ENCODE data around the gene LSMEM2. TPM values are rescaled to one million over a fixed set of nuclear protein-coding genes. Genes with fewer than 3 reads are reported as not detected.
"Not testable (repeated sequence)": the region's sequence is repeated elsewhere in the genome, so short reads cannot be mapped to it uniquely, and the experiment has no call there.

Gene LSMEM2
- total RNA-seq, 1 donor from 2014 or later: not detected

- Histone ChIP-seq H3K36me3 (ENCODE audit: control insufficient read depth, insufficient read depth, low read length) (peaks cover 2% of the 10 kb centered on the region), H3K27me3 (ENCODE audit: control insufficient read depth, insufficient read depth, low read length) (no peaks in the 10 kb centered on the region), H3K4me3 (ENCODE audit: low read depth, low read length) (no peak overlapping the region)
- DNase-seq (ENCODE audit: low read depth): no peak
- TF ChIP-seq CTCF (IDR thresholded peaks at IDR 0.05; ENCODE audit: insufficient read depth, low read length, poor library complexity, severe bottlenecking): no peak
Measured at GRCh38 chr3:50242851-50243542, 35.9 kb upstream of the LSMEM2 start.

- H3K36me3 ChIP-seq (ENCODE audit: control insufficient read depth, insufficient read depth, low read length): peaks cover 2% of the 10 kb centered on the region
- no peak overlapping the region for H3K4me3 ChIP-seq (ENCODE audit: low read depth, low read length)
- no peaks in the 10 kb centered on the region for H3K27me3 ChIP-seq (ENCODE audit: control insufficient read depth, insufficient read depth, low read length)
- TF ChIP-seq CTCF (IDR thresholded peaks at IDR 0.05; ENCODE audit: insufficient read depth, low read length, poor library complexity, severe bottlenecking): no peak
- DNase-seq (ENCODE audit: low read depth): no peak
Measured at GRCh38 chr3:50243543-50243895, 35.4 kb upstream of the LSMEM2 start.

GRCh38 chr3:50244813-50245212, 34.1 kb upstream of the LSMEM2 start:
- H3K4me3 ChIP-seq (ENCODE audit: low read depth, low read length); H3K36me3 ChIP-seq (ENCODE audit: control insufficient read depth, insufficient read depth, low read length); H3K27me3 ChIP-seq (ENCODE audit: control insufficient read depth, insufficient read depth, low read length); DNase-seq (ENCODE audit: low read depth): not testable (repeated sequence)

- no peak for TF ChIP-seq CTCF (IDR thresholded peaks at IDR 0.05; ENCODE audit: insufficient read depth, low read length, poor library complexity, severe bottlenecking)
- no peak overlapping the region for H3K4me3 ChIP-seq (ENCODE audit: low read depth, low read length)
- no peaks in the 10 kb centered on the region for H3K27me3 ChIP-seq (ENCODE audit: control insufficient read depth, insufficient read depth, low read length)
- DNase-seq (ENCODE audit: low read depth): no peak
- peaks cover 4% of the 10 kb centered on the region for H3K36me3 ChIP-seq (ENCODE audit: control insufficient read depth, insufficient read depth, low read length)
Measured at GRCh38 chr3:50245251-50245745, 33.6 kb upstream of the LSMEM2 start.

- Histone ChIP-seq H3K27me3 (ENCODE audit: control insufficient read depth, insufficient read depth, low read length) (no peaks in the 10 kb centered on the region), H3K36me3 (ENCODE audit: control insufficient read depth, insufficient read depth, low read length) (peaks cover 6% of the 10 kb centered on the region), H3K4me3 (ENCODE audit: low read depth, low read length) (peak overlapping the region; percentile 22)
- peak; percentile 99 for TF ChIP-seq CTCF (IDR thresholded peaks at IDR 0.05; ENCODE audit: insufficient read depth, low read length, poor library complexity, severe bottlenecking)
- no peak for DNase-seq (ENCODE audit: low read depth)
Measured at GRCh38 chr3:50245831-50246516, 32.9 kb upstream of the LSMEM2 start.

GRCh38 chr3:50246517-50246954, 32.4 kb upstream of the LSMEM2 start:
- peak; percentile 78 for DNase-seq (ENCODE audit: low read depth)
- no peak overlapping the region for H3K4me3 ChIP-seq (ENCODE audit: low read depth, low read length)

More at GRCh38 chr3:50246517-50246954, 32.4 kb upstream of the LSMEM2 start:
- TF ChIP-seq CTCF (IDR thresholded peaks at IDR 0.05; ENCODE audit: insufficient read depth, low read length, poor library complexity, severe bottlenecking): no peak
- peaks cover 7% of the 10 kb centered on the region for H3K36me3 ChIP-seq (ENCODE audit: control insufficient read depth, insufficient read depth, low read length)
- no peaks in the 10 kb centered on the region for H3K27me3 ChIP-seq (ENCODE audit: control insufficient read depth, insufficient read depth, low read length)
